Mammary epithelial cell (primary cell): Measurements from ENCODE around the gene TOX3.

Source experiments
- EZH2 ChIP-seq: IDR thresholded peaks from 2 replicates; pipeline ENCODE4 v1.6.1; 2012; ENCODE audit warnings: low read length, inconsistent platforms, borderline replicate concordance
- TF ChIP-seq, protein P1 (sequence below), 2 donors: IDR thresholded peaks in 1 of 2; conservative IDR thresholded peaks in 1 of 2; 2 replicates each; pipeline ENCODE4 v1.5.1; 2011 to 2012; ENCODE audit warnings: inconsistent platforms in 2 of 2, low read length in 2 of 2, mild to moderate bottlenecking in 2 of 2, control low read depth in 1 of 2, low read depth in 1 of 2; ENCODE audit not compliant: insufficient read depth in 1 of 2; ENCODE audit errors: extremely low read depth in 1 of 2

GRCh38 chr16:52467753-52468152 lies 79.2 kb downstream of the TOX3 start:
- TF ChIP-seq EZH2, result no peak
- TF ChIP-seq, protein P1, sequence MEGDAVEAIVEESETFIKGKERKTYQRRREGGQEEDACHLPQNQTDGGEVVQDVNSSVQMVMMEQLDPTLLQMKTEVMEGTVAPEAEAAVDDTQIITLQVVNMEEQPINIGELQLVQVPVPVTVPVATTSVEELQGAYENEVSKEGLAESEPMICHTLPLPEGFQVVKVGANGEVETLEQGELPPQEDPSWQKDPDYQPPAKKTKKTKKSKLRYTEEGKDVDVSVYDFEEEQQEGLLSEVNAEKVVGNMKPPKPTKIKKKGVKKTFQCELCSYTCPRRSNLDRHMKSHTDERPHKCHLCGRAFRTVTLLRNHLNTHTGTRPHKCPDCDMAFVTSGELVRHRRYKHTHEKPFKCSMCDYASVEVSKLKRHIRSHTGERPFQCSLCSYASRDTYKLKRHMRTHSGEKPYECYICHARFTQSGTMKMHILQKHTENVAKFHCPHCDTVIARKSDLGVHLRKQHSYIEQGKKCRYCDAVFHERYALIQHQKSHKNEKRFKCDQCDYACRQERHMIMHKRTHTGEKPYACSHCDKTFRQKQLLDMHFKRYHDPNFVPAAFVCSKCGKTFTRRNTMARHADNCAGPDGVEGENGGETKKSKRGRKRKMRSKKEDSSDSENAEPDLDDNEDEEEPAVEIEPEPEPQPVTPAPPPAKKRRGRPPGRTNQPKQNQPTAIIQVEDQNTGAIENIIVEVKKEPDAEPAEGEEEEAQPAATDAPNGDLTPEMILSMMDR (conservative IDR thresholded peaks at IDR 0.05 in 1 of 2, IDR thresholded peaks at IDR 0.05 in 1 of 2; ENCODE audit: extremely low read depth in 1 of 2, insufficient read depth in 1 of 2, low read depth in 1 of 2, low read length in 2 of 2), result no peak
